HG03571 (cell line): ENCODE results near the gene CLEC4G.

Source experiments
- ATAC-seq: cut with Tn5 transposase; IDR thresholded peaks from one replicate; pipeline ENCODE4 v1.9.1; 2021; ENCODE audit not compliant: unreplicated experiment

The CLEC4G gene

DNA sequence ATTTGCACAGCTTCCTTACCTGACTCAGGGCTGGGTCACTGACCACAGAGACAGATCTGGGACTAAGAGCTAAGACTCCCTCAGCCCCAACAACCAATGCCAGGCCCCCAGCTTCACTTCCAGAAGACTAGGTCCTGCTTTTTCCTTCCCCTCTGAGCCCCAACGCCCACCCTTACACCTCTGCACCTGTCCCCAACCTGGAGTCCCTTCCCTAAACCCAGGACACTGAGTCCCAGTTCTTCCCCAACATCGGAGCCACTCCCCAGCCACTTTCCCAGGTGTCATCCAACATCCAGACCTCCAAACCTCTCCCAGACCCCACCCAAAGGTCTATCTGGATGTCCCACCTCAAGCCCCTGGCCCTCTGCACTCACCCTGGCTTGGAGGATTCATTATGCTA is 32.9 kb downstream of the CLEC4G start:
- no peak for ATAC-seq

DNA sequence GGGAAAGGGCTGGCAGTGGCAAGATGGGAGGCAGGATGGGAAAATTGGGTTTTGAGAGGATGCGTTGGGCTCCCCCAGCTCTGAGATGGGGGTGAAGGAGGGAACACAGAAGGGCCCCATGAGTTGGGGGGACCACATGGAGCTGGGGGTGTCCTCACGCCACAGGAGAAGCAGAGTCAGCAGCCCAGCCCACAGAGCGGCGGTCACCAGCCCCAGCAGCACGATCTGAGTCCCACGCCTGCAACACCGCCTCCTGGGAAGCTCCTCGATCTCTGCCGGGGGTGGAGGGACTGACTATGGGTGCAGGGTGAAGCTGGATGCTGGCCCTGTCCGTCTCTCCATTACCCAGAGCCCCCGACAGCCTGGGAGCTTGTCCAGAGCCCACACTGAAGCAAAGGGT is 33.3 kb downstream of the CLEC4G start:
- ATAC-seq = no peak

DNA sequence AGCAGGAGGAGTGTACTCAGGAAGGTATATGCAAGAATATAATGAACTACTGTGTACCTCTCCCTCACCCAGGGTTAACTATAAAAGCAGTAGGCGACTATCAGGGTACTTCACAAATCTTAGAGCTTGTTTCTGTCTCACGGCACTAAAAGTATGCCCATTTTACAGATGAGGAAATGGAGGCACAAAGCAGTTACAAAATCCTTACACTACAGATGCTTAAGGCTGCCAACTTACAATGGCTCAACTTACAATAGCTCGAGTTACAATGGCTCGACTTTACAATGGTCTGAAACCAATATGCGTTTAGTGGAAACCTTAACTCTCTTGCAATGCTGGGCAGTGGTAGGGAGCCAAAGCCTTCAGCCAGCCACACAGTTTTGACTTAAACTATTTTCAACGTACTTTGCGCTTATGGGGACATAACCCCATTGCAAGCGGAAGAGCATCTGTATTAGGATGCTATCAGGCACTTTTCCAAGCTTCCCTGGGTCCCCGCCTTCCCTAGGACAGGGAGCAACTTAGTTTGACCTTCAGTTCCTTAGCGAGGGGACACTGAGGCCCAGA is 34.1 kb downstream of the CLEC4G start:
- ATAC-seq = no peak

DNA sequence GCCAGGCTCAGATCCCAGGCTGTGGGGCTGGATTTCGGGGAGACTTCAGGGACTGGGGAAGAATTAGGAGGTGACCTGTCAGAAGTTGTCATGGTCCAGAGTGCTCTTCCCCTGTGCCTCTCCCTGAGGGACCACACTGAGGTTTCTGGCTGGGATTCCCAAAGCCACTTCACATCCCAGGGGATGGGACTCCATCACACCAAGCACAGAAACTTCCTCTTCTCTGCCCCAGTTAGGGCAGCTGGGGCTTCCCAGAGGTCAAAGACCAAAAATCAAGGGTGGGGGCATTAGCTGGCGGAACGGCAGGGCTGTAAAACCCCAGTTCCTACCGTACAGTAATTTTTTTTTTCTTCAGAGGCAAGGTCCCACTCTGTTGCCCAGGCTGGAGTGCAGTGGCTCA is 37.4 kb downstream of the CLEC4G start:
- ATAC-seq = no peak

DNA sequence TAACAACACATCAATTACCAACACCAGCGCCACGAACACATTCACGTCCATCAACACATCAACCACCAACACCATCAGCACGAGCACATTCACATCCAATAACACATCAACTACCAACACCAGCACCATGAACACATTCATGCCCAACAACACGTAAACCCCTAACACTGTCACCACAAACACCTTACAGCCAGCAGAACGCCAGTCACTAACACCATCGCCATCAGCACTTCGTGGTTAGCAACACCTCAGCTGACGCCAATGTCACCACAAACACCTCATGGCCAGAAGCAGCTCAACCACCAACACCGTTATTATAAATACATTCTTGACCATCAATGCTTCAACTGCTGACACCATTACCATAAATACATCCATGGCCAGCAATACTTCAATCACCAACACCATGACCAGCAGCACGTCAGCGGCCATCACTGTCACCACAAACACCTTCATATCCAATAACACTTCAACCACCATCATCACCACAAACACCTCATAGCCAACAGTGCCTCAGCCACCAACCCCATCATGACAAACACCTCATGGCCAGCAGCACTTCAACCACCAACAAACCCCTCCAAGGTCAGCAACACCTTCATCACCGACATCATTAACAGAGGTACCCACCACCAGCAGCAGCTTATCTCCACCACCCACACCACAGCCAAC is 39.4 kb downstream of the CLEC4G start:
- ATAC-seq = no peak

DNA sequence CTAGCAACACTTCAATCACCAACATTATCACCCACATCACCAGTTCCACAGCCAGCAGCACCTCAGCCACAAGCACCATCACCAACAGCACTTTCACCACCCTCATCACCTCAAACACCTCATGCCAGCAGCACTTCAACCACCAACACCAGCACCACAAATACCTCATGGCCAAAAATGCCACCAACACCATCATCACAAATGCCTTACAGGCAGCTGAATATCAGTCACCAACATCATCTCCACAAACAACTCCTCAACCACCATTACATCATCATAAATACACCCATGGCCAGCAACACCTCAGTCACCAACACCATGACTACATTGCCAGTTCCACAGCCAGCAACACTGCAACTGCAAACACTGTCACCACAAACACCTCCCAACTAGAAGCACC is 40.4 kb downstream of the CLEC4G start:
- no peak for ATAC-seq

DNA sequence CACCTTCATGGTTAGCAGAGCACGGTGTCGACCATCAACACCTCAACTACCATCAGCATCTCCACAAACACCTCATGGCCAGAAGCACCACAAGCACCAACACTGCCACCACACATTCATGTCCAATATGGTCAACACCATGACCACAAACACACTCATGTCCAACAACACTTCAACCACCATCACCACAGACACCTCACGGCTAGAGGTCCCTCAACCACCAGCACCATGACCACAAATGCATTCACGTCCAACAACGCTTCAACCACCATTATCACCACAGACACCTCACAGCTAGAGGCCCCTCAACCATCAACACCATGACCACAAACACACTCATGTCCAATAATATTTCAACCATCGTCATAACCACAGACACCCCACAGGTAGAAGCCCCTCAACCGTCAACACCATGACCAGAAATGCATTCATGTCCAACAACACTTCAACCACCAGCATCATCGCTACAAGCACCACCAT is 41.1 kb downstream of the CLEC4G start:
- ATAC-seq = no peak

DNA sequence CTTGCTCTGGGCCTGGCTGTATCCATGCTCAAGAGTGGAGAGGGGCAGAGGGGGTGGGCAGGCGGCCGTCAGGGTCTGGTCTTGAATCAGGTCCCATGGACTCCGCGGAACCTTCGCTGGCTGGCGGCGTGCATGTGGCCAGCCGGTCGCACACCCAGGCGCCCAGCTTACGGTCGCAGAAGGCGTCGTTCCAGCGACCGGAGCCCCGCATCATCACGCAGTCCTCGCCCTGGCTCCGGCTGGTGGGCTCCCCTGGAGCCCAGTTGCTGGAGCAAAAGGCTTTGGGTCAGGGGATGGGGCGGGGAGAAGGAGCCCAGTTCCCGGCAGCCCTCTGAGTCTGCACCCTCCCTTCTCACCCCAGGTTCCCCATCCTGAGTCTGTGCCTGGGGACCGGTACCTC is 42.7 kb downstream of the CLEC4G start:
- no peak for ATAC-seq

DNA sequence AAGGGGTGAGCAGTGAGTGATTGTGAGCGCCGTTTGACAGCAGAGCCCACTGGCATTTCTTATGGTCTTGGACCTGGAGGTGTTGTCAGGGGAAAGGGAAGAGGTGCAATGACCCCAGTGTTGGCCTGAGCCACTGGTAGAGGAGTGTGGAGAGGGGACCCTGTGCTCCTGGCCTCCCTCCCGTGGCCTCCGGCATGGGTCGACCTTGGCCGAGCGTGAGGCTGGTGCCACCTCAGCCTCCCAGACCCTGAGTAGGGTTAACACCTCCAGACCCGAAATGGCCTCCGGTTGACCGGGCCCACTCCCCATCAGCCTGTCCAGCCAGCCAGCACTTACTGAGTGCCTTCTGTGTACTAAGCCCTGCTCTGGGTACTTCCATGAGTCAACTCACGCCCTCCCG is 44.7 kb downstream of the CLEC4G start:
- no peak for ATAC-seq

DNA sequence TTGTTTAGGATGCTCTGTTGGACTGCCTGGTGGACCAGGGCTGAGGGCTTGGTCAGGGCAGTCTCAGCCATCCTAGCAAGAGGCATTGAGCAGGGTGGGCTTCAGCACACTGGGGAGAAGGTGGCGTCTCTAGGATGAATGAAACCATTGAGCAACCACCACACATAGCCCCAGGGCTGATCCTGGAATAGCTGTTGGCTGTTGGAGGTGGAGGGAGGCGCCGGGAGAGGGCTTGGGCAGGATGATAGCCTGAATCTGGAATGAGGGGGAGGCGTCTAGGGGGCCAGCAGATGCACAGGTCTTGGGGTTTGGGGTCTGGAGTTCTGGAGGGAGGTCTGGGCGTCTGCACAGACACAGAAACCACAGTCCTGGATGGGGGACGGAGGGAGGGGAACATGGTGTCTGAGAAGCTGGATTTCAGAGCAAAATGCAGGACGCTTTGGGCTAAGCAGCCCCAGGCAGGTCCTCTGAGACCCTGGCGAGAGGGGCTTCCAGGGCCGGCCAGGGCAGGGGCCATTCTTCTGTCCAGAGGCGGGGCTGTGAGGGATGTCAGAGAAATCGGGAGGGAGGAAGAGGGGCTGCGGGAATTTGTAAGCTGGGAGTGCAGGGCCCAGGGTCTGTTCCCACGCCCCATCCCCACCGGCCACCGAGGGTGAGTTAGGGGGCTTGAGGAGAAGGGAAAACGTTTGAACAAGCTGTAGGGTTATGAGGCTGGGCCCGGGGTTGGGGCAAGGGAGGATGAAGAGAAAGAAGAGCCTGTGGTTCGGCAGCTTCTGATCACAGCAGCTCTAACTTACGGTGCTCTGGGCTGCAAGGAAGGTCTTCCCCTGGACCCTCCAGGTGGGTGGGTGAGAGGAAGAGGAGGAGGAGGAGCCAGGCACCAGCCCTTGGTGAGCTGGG is 46.1 kb downstream of the CLEC4G start:
- no peak for ATAC-seq

DNA sequence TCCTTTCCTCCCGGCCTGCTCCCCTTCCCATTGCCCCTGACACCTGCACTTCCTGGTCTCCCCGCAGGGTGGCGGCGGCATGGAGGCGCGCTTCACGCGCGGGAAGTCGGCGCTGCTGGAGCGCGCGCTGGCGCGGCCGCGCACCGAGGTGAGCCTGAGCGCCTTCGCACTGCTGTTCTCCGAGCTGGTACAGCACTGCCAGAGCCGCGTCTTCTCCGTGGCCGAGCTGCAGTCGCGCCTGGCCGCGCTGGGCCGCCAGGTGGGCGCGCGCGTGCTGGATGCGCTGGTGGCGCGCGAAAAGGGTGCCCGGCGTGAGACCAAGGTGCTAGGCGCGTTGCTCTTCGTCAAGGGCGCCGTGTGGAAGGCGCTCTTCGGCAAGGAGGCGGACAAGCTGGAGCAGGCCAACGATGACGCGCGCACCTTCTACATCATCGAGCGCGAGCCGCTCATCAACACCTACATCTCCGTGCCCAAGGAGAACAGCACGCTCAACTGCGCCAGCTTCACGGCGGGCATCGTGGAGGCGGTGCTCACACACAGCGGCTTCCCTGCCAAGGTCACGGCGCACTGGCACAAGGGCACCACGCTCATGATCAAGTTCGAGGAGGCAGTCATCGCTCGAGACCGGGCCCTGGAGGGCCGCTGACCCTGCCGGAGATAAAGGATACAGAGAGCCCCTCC is 49.6 kb downstream of the CLEC4G start:
- no peak for ATAC-seq

DNA sequence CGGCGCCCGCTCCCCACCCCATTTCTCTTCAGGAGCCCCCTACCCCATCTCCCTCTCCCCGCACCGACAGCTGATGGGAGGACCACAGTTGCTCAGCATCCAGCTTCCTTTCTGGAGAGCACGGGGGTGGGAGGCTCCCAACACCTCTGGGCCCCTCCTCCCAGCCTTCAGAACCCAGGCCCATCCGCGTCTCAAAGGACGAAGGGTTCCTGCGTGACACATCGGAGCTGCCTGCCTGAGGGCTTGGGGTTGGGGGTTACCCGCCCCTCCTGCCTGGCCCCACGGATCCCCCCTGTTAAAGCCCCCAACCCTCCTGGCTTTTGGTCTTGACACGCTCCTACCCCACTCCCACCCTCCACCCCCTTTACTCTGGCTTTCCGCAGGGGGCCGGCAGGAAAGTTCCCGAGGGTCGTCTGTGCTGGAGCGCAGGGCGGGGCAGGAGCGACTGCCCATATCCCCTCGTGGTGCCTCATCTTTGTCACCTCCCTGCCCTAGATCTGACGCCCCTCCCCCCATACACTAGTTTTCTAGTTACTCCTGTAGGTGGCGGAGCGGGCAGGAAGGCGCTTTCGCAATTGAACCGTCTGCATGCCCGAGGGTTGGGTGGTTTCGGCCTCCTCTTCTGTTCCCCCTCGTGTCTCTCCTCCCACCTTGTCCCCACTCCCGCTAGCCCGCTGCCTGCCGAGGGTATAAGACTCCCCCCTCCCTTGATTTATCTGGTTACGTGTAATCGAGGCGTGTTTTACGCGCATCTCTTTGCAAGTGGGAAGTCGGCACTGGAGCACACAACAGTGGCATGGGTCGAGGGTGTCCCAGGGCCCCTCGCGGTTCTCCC is 50.4 kb downstream of the CLEC4G start:
- ATAC-seq = no peak

DNA sequence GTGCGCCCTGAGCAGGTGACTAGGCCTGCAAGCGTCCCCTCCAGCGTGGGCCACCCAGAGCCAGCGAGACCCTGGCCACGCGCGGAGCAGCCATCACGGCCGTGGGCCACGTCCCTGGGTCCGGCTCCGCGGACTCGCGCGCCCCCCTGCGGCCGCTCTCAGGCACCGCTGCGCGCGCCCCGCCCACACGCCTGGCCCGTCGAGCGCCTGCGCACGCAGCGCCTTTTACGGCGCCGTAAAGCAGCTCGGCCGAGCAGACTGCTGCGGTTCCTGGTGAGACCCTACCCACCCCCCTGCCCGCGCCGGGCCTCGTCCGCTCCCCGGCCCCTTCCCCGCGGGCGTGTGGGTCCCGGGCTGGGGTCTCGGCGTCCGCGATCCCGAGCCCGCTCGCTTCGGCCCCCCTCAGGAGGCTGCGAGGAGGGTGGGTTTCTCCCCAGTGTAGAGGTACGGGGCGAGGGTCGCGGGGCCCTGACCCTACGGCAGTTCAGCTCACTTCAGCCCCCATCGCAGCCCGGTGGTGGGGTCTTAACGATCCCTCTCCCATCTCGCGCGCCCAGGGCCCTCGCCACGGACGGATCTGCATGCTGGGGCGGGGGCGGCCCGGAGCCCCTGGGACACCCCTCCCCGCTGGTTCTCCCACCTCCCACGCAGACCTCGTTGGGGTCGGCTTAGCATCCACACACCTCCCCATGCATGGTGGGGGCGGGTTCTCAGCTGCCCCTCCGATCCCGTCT is 51.1 kb downstream of the CLEC4G start, which contains the start of gene TRAPPC5:
Gene TRAPPC5 (plus strand): TSS at position 228 of the 734 bp plus-strand sequence. CDS start 1,421 bp downstream, outside the sequence.
- peak; percentile 48 for ATAC-seq

DNA sequence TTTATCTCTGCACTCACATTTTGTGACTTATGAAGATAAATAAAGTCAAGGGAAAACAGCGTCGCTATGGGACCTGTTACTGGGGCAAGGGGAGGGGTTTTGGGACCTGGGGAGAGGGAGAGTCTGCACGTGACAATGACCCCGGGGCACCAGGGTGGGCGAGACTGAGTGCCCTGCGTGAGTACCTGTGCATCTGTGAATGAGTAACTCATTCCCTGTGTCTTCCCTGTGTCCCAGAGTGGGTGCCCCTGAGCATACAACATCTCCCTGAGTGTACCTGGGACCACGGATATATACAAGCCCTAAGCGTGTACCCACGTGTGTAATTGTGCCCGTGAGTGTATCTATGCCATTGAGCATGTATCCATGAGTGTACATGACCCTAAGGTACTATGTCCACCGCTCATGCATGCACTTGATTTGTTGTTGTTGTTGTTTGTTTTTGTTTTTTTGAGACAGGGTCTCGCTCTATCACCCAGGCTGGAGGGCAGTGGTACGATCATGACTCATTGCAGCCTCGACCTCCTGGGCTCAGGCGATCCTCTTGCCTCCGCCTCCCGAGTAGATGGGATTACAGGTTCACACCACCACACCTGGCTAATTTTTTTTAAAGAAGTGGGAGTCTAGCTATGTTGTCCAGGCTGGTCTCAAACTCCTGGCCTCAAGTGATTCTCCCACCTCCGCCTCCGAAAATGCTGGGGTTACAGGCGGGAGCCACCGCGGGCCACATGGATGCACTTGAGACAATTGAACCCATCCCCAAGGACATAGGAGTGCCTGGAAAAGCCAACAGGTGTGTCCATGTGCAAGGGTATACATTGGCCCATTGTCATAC is 51.9 kb downstream of the CLEC4G start:
- no peak for ATAC-seq

DNA sequence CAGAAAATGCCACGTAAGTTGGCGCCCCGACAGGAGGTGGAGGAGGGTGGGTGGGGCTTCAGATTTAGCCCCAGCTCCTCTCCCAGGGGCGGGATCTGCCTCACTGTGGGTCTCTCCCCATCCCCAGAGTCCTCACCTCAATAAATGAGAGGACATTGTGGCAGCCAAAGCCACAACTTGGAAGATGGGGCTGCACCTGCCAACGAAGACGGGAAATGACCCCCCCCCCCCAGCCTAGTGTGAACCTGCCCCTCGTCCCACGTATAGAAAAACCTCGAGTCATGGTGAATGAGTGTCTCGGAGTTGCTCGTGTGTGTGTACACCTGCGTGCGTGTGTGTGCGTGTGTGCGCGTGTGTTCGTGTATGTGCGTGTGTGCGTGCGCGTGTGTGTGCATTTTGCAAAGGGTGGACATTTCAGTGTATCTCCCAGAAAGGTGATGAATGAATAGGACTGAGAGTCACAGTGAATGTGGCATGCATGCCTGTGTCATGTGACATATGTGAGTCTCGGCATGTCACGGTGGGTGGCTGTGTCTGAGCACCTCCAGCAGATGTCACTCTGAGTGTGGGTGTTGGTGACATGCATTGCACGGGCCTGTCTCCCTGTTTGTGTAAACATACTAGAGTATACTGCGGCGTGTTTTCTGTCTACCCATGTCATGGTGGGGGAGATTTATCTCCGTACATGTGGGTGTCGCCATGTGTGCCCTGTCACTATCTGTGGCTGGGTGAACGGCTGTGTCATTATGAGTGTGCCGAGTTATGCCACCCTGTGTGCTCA is 52.7 kb downstream of the CLEC4G start:
- no peak for ATAC-seq
